KMS-11 (cell line): ENCODE data around the gene KLHL6.

Experiments
- H2AFZ ChIP-seq: fragments of 200-600 bp; sonication (generic); 2 replicates; pipeline ENCODE4 v1.6.1; 2016; ENCODE audit warnings: antibody characterized with exemption, mixed run types, low read depth
- H3K27ac ChIP-seq: fragments of 200-600 bp; sonication (generic); 2 replicates; pipeline ENCODE4 v1.6.1; 2016; ENCODE audit warnings: mild to moderate bottlenecking, mixed run types
- H3K27me3 ChIP-seq: fragments of 200-600 bp; sonication (generic); 2 replicates; pipeline ENCODE4 v1.6.1; 2017; ENCODE audit warnings: mild to moderate bottlenecking, low read depth, mixed run types, moderate library complexity; ENCODE audit not compliant: insufficient read depth
- H3K36me3 ChIP-seq: fragments of 200-600 bp; sonication (generic); 2 replicates; pipeline ENCODE4 v1.6.1; 2017; ENCODE audit warnings: mild to moderate bottlenecking, mixed run types; ENCODE audit not compliant: insufficient read depth
- H3K4me1 ChIP-seq: fragments of 200-600 bp; sonication (generic); 2 replicates; pipeline ENCODE4 v1.6.1; 2016; ENCODE audit warnings: mild to moderate bottlenecking, low read depth, mixed run types; ENCODE audit not compliant: poor library complexity, severe bottlenecking
- H3K4me2 ChIP-seq: fragments of 200-600 bp; sonication (generic); 2 replicates; pipeline ENCODE4 v1.7.0; 2016; ENCODE audit warnings: mild to moderate bottlenecking, mixed run types
- H3K4me3 ChIP-seq: fragments of 200-600 bp; sonication (generic); IDR thresholded peaks from 2 replicates; pipeline ENCODE4 v1.6.1; 2017; ENCODE audit warnings: low read depth, low read length, mixed read lengths; ENCODE audit not compliant: insufficient read depth
- H3K79me2 ChIP-seq: fragments of 200-600 bp; sonication (generic); 2 replicates; pipeline ENCODE4 v1.6.1; 2016; ENCODE audit warnings: low read depth, mixed run types; ENCODE audit not compliant: insufficient read depth
- H3K9ac ChIP-seq: fragments of 200-600 bp; sonication (generic); 2 replicates; pipeline ENCODE4 v1.6.1; 2016; ENCODE audit warnings: mild to moderate bottlenecking, mixed run types
- H4K20me1 ChIP-seq: fragments of 200-600 bp; sonication (generic); 2 replicates; pipeline ENCODE4 v1.6.1; 2016; ENCODE audit warnings: mild to moderate bottlenecking, mixed run types; ENCODE audit not compliant: insufficient read depth
- TF ChIP-seq, protein P1 (sequence below): fragments of 200-600 bp; sonication (generic); conservative IDR thresholded peaks from 2 replicates; pipeline ENCODE4 v1.6.1; 2017; ENCODE audit warnings: low read depth, mild to moderate bottlenecking, antibody characterized with exemption, low read length, moderate library complexity, mixed read lengths

Gene KLHL6

DNA sequence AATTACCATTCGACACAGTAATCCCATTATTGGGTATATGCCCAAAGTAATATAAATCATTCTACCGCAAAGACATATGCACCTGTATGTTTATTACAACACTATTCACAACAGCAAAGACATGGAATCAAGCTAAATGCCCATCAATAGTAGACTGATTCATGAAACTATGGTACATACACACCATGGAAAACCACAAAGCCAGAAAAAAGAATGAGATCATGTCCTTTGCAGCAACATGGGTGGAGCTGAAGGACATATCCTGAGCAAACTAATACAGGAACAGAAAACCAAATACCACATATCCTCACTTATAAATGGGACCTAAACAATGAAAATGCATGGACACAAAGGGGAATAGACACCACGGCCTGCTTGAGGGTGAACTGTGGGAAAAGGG lies 116.0 kb downstream of the KLHL6 start:
- H3K79me2 ChIP-seq = no peaks in the 10 kb centered on the region
- H3K4me3 ChIP-seq = no peak overlapping the region
- no peak overlapping the region for H2AFZ ChIP-seq
- no peaks in the 10 kb centered on the region; the same call in 1 of the 2 replicates for H3K27me3 ChIP-seq
- TF ChIP-seq, protein P1, sequence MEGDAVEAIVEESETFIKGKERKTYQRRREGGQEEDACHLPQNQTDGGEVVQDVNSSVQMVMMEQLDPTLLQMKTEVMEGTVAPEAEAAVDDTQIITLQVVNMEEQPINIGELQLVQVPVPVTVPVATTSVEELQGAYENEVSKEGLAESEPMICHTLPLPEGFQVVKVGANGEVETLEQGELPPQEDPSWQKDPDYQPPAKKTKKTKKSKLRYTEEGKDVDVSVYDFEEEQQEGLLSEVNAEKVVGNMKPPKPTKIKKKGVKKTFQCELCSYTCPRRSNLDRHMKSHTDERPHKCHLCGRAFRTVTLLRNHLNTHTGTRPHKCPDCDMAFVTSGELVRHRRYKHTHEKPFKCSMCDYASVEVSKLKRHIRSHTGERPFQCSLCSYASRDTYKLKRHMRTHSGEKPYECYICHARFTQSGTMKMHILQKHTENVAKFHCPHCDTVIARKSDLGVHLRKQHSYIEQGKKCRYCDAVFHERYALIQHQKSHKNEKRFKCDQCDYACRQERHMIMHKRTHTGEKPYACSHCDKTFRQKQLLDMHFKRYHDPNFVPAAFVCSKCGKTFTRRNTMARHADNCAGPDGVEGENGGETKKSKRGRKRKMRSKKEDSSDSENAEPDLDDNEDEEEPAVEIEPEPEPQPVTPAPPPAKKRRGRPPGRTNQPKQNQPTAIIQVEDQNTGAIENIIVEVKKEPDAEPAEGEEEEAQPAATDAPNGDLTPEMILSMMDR = no peak
- H3K9ac ChIP-seq = no peak overlapping the region
- no peak overlapping the region for H3K27ac ChIP-seq
- no peaks in the 10 kb centered on the region for H4K20me1 ChIP-seq
- no peaks in the 10 kb centered on the region for H3K36me3 ChIP-seq
- no peak overlapping the region for H3K4me2 ChIP-seq
- peaks cover 41% of the 10 kb centered on the region for H3K4me1 ChIP-seq

DNA sequence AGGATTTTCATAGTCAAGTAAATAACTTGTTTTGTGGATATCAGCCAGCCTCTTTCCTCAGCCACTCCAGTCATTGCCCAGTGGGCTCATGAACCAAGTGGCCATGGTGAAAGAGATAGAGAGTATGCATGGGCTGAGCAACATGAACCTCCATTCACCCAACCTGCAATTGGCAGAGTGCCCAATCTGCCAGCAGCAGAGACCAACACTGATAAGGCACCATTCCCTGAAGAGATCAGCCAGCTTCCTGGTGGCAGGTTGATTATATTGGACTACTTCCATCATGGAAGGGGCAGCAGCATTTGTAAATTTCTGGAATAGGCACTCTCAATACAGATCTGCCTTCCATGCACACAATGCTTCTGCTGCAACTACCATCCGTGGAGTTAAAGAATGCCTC lies 116.8 kb downstream of the KLHL6 start:
- no peaks in the 10 kb centered on the region for H4K20me1 ChIP-seq
- H3K4me1 ChIP-seq = peaks cover 41% of the 10 kb centered on the region
- H3K9ac ChIP-seq = no peak overlapping the region
- H3K79me2 ChIP-seq = no peaks in the 10 kb centered on the region
- H3K27ac ChIP-seq = no peak overlapping the region
- TF ChIP-seq, protein P1 = no peak
- H3K36me3 ChIP-seq = no peaks in the 10 kb centered on the region
- no peaks in the 10 kb centered on the region; the same call in 1 of the 2 replicates for H3K27me3 ChIP-seq
- no peak overlapping the region for H2AFZ ChIP-seq
- no peak overlapping the region for H3K4me2 ChIP-seq
- H3K4me3 ChIP-seq = no peak overlapping the region

DNA sequence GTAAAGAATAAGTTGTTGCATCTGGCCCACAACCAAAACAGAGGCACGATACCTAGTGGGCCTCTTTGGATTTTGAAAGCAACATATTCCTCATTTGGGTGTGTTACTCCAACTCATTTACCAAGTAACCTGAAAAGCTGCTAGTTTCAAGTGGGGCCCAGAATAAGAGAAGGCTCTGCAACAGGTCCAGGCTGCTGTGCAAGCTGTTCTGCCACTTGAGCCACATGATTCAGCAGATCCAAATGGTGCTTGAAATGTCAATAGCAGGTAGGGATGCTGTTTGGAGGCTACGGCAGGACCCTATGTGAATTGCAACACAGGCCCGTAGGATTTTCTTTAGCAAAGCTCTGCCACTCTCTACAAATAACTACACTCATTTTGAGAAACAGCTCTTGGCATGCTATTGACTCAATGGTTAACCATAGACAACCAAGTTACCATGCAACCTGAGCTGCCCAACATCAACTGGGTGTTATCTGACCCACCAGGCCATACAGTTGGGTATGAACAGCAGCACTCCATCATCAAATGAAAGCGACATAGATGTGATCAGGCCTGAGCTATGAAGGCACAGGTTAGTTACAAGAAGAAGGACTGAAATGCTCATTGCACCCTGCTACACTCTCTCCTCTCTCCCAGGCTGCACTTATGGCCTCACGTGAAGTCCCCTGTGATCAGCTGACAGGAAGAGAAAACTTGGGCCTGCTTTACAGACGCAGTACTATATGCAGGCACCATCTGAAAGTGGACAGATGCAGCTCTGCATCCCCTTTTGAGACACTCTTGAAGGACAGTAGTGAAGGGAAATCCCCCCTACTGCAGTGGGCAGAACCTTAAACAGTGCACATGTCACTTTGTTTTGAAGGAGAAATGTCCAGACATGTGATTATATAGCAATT lies 117.6 kb downstream of the KLHL6 start:
- peaks cover 41% of the 10 kb centered on the region for H3K4me1 ChIP-seq
- H3K4me2 ChIP-seq = no peak overlapping the region
- no peak overlapping the region for H3K27ac ChIP-seq
- H3K36me3 ChIP-seq = no peaks in the 10 kb centered on the region
- no peak overlapping the region for H3K9ac ChIP-seq
- TF ChIP-seq, protein P1 = no peak
- no peak overlapping the region for H2AFZ ChIP-seq
- H4K20me1 ChIP-seq = no peaks in the 10 kb centered on the region
- no peaks in the 10 kb centered on the region for H3K79me2 ChIP-seq
- no peak overlapping the region for H3K4me3 ChIP-seq
- no peaks in the 10 kb centered on the region; the same call in 1 of the 2 replicates for H3K27me3 ChIP-seq
